ENCODE data around the gene FLRT1. TPM values are rescaled to one million over a fixed set of nuclear protein-coding genes. Genes with fewer than 3 reads are reported as not detected.

The FLRT1 gene
- total RNA-seq = not detected

DNA sequence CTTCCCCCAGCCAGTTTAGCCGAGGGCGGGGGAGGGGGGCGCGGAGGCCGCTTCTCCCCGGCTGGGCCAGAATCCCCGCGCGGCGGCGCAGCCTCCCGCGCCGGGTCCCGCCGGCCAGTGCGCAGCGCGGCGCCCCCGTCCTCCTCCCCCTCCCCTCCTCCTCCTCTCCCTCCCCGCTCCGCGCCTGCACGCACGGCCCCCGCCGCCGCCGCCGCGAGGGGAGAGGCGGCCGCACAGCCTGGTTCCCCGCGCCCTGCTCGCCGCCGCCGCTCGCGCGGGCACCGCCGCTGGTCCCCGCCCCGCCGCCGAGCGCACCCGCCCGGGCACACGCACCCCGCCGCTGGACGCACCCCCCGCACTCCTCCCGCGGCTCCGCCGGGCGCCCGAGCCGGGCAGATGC, at the start of gene FLRT1:
FLRT1 (plus strand) TSS at position 356 of the 400 bp plus-strand sequence. CDS start 80,337 bp downstream, outside the sequence.
- DNase-seq = no peak

- DNase-seq = peak; percentile 84
Measured at GRCh38 chr11:63986156-63986931, 49.4 kb upstream of the FLRT1 start, which contains the start of gene OTUB1. TSS of gene OTUB1 (plus strand) at chr11:63986438. CDS start at chr11:63986457, 19 bp downstream.

GRCh38 chr11:63986932-63987513, 48.7 kb upstream of the FLRT1 start:
- DNase-seq = no peak

GRCh38 chr11:63991558-63991957, 44.2 kb upstream of the FLRT1 start:
- DNase-seq = no peak

DNA sequence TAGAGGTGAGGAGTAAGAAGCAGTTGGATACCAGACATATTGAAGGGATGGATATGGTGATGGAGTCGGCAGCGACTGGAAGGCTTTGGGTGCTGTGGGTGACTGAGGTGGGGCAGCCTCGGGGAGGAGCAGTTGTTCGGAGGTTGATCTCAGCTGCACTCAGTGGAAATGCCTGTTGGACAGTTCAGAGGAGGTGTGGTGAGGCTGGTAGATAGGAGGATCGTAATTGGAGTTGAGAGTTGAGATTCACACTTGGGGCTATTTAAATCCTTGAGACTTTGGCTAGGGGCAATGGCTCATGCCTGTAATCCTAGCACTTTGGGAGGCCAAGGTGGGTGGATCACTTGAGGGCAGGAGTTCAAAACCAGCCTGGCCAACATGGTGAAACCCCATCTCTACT, 42.6 kb upstream of the FLRT1 start:
- DNase-seq = no peak

DNA sequence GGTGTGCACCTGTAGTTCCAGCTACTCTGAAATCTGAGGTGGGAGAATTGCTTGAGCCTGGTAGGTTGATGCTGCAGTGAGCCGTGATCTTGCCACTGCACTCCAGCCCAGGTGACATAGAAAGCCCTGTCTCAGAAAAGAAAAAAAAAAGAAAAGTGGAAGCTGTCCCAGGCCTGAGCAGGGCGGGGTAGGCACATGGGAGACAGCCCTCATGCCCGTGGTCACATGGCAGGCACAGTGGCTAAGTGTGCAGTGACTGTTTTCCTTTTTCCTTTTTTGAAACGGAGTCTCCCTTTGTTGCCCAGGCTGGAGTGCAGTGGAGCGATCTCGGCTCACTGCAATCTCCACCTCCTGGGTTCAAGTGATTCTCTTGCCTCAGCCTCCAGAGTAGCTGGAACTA, 41.7 kb upstream of the FLRT1 start:
- DNase-seq = no peak

GRCh38 chr11:63996512-63996911, 39.2 kb upstream of the FLRT1 start:
- DNase-seq = no peak

DNA sequence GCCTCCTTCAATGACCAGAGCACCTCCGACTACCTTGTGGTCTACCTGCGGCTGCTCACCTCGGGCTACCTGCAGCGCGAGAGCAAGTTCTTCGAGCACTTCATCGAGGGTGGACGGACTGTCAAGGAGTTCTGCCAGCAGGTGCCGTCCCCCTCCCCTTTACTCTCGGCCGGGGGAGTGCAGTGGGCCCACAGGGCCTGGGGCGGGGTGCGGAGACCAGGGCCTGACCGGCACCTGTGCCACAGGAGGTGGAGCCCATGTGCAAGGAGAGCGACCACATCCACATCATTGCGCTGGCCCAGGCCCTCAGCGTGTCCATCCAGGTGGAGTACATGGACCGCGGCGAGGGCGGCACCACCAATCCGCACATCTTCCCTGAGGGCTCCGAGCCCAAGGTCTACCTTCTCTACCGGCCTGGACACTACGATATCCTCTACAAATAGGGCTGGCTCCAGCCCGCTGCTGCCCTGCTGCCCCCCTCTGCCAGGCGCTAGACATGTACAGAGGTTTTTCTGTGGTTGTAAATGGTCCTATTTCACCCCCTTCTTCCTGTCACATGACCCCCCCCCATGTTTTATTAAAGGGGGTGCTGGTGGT, 38.5 kb upstream of the FLRT1 start:
- DNase-seq = no peak

GRCh38 chr11:63997801-63998337, 37.9 kb upstream of the FLRT1 start:
- no peak for DNase-seq

- DNase-seq = no peak
Measured at GRCh38 chr11:63998558-63999348, 37.0 kb upstream of the FLRT1 start.

DNA sequence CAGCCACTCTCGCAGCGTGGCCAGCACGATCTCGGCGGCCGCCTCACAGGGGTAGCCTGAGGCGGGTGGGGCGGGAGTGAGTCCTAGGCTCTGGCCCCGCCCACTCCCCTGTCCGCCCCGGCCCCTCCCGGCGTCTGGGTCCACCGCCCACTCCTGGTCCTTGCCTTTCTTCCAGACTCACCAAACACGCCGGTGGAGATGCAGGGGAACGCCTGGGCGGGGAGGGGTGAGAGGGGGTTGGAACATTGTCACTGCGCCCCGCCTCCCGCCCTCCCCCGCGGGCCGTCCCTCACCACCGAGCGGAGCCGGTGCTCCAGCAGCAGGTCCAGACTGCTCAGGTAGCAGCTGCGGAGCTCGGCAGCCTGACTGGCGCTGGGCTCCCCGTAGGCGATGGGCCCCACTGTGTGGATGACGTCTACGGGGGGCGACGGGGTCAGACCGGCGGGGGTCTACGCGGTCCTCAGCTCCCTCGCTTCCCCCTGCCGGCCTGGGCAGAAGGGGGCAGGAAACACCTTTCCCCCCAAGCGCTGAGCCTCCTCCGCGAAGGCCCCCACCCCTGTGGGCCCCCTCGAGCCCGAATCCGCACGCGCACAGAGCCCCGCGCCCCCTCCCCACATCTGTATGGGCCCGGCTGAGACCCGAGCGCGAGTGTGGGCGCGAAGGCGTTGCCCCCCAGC, 36.2 kb upstream of the FLRT1 start:
- peak; percentile 40 for DNase-seq

GRCh38 chr11:64000026-64000739, 35.5 kb upstream of the FLRT1 start:
- DNase-seq = peak; percentile 68

DNA sequence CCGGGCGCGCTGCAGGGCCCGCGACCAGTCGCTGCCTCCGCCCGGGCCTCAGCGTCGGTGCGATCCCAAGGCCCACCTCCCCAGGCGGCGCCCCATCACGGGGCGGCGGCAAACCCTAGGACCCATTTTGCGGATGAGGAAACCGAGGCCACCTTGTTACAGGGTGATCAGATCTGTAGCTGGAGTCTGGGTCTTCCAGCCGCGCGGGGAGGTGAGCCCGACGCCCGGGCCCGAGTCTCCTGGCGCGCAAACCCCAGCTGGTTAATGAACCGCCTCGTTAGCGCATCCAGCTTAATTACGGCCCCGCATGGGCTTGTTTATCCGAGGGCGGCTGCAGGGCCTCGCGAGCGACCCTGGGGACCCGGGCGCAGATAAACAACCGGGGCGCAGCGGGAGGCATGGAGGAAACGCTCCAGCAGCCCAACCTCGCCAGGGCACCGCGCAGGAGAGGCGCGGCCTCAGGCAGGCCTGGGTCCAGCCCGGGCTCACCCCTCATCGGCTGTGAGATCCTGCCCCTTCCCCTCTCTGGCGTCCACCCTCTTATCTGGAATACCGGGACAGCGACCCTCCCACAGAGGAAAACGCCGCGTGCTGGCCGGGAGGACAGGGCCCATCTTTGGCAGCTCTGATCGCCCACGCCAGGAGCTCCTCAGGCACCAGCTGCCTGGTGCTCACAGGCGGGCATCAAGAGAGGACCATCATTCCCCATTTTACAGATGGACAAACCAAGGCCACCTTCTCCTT, 34.8 kb upstream of the FLRT1 start:
- DNase-seq = no peak

DNA sequence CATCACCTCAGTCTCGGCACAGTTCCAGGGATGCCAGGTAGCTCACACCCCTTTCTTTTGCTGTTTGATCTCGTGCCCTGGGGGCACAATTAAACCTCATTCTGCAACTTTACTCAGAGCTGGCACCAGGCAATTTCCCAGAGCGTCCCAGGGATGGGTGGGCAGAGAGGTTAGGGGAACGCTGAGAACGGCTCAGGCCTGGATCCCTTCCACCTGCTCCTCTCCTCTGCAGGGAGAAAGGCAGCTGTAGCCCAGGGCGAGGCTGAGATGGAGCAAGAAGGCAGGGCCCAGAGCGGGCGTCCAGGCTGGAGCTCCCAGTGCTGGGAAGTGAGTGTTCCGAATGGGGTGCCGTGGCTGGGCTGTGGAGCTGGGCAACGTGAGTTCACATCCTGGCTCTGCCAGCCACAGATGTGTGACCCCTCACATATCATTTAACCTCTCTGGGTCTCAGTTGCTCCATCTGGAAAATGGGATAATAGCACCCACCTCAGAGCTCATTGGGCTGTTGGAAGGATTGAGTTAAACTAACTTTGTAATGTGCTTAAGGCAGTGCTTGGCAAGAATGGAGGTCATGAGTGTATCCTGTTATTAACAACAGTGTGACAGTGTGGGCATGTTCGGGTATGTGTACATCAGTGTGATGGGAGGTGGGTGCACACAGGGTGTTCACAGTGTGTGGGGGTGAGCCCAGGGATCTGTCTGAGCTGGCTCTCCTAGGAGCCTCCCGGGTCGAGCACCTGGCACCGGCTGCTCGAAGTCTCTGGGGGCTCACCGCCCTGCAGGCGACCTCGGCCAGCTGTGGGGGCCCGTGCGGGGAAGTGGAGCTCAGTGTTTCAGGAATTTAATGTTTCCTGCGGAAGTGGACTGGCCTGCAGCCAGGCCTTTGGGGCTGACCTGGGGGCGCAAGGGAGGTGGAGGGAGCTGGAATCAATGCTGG, 34.0 kb upstream of the FLRT1 start:
- no peak for DNase-seq

DNA sequence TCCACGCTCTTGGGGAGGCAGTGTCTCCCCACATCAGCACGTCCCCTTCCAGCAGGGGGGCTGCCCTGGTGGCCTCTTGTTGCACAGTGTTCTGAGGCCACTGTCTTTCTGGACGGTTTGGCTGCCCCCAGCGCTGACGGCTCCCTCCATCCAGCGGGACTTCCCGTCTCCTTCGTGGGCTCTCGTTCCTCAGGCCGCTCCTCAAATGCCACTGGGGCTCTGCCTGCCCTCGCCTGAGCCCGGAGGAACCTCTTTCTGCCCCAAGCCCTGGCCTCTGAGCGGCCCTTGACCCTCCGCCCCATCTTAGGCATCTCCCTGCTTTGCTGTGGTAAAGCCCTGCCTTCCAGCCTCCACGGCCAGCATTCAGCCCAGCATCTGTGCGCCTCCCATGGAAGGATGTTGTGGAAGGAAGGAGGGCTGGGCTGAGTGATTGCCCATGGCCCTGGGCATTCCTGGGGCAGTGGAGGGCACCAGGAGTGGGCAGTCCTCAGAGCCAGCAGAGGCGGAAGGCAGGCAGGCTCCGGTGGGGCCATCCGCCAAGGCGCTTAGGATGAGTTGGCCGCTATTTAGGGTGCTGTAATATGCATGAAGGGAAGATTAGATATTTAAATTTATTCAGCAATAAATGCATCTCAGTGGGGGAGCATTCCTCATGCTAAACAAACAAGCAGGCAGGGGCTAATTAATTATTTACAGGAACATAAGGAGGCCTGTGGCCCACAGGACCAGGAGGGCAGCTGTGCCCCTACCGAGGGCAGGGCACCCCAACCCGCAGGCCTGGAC, 31.7 kb upstream of the FLRT1 start:
- DNase-seq = no peak

DNA sequence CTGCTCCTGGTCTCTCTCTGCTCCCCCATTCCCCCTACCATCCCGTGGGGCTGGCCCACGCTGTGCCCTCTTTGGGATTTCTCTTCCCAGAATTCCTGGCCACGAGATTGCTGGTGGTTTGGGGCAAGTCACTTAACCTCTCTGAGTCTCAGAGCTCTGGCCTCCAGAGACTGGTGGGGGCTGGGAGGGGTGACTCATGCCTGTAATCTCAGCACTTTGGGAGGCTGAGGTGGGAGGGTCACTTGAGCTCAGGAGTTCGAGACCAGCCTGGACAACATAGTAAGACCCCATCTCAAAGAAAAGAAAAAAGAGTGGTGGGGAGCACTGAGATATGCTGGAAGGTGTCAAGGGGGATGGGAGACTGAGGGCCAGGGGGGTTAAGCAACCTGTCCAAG, 31.1 kb upstream of the FLRT1 start:
- DNase-seq = no peak

GRCh38 chr11:64005691-64006090, 30.0 kb upstream of the FLRT1 start:
- DNase-seq = no peak

DNA sequence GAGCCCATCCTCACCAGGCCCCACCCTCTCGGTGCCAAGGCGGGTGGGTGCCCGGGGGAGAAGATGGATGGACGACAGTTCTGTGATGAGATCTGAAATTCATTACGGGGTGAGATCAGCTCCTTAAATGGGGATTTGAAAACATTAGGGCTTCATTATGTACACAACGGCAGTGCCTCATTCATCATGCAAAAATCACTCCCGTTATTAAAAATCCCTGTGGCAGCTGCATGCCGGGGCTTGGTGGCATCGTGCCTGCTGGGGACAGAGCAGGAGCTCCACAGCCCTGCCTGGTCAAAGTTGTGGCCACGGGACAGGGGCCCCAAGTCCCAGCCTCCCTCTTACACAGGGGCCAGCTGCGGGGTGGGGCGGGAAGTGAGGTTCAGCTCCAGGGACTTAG, 29.3 kb upstream of the FLRT1 start:
- no peak for DNase-seq

- no peak for DNase-seq
Measured at GRCh38 chr11:64007160-64007628, 28.5 kb upstream of the FLRT1 start.
